Hepatocyte (in vitro differentiated cells): ENCODE measurements around the gene SLC20A1. TPM values are rescaled to one million over a fixed set of nuclear protein-coding genes. Genes with fewer than 3 reads are reported as not detected.

Experiments
- DNase-seq: peaks from one replicate; pipeline ENCODE4 v3.0.0-alpha.2; 2016; ENCODE audit warnings: low spot score
- H2AFZ ChIP-seq: fragments of 200-600 bp; sonication (generic); 2 replicates; pipeline ENCODE4 v1.6.0; 2016; ENCODE audit warnings: antibody characterized with exemption, mild to moderate bottlenecking
- H3K27ac ChIP-seq: fragments of 200-600 bp; sonication (generic); 2 replicates; pipeline ENCODE4 v1.5.1; 2016; ENCODE audit warnings: mild to moderate bottlenecking
- H3K27me3 ChIP-seq: fragments of 200-600 bp; sonication (generic); 2 replicates; pipeline ENCODE4 v1.6.1; 2016
- H3K36me3 ChIP-seq: fragments of 200-600 bp; sonication (generic); replicated peaks from 2 replicates; pipeline ENCODE4 v1.5.1; 2016; ENCODE audit warnings: low read depth; ENCODE audit not compliant: insufficient read depth
- H3K4me1 ChIP-seq: fragments of 200-600 bp; sonication (generic); 2 replicates; pipeline ENCODE4 v1.5.1; 2016; ENCODE audit warnings: mild to moderate bottlenecking, moderate library complexity; ENCODE audit not compliant: insufficient read depth
- H3K4me2 ChIP-seq: fragments of 200-600 bp; sonication (generic); 2 replicates; pipeline ENCODE4 v1.6.0; 2016
- H3K4me3 ChIP-seq: fragments of 200-600 bp; sonication (generic); 2 replicates; pipeline ENCODE4 v1.5.1; 2016; ENCODE audit warnings: mild to moderate bottlenecking
- H3K79me2 ChIP-seq: fragments of 200-600 bp; sonication (generic); 2 replicates; pipeline ENCODE4 v1.6.0; 2017; ENCODE audit warnings: mild to moderate bottlenecking
- H3K9me2 ChIP-seq: fragments of 200-600 bp; sonication (generic); replicated peaks from 2 replicates; pipeline ENCODE4 v1.6.0; 2017; ENCODE audit warnings: mild to moderate bottlenecking; ENCODE audit not compliant: insufficient read depth
- H3K9me3 ChIP-seq: fragments of 200-600 bp; sonication (generic); 2 replicates; pipeline ENCODE4 v1.5.1; 2016; ENCODE audit warnings: low read depth, mild to moderate bottlenecking
- H4K20me1 ChIP-seq: fragments of 200-600 bp; sonication (generic); 2 replicates; pipeline ENCODE4 v1.6.0; 2016; ENCODE audit warnings: mild to moderate bottlenecking; ENCODE audit not compliant: insufficient read depth, poor library complexity, severe bottlenecking
- EZH2 ChIP-seq: fragments of 200-600 bp; sonication (generic); IDR thresholded peaks from 2 replicates; pipeline ENCODE4 v1.6.1; 2016; ENCODE audit warnings: antibody characterized with exemption, mild to moderate bottlenecking, borderline replicate concordance
- EZH2phosphoT487 ChIP-seq: fragments of 200-600 bp; sonication (generic); IDR thresholded peaks from one replicate; pipeline ENCODE4 v1.6.1; 2018; ENCODE audit warnings: antibody characterized with exemption, mild to moderate bottlenecking, low read depth, moderate library complexity; ENCODE audit not compliant: unreplicated experiment, severe bottlenecking
- WGBS: methylation state at CpG from one replicate; pipeline ENCODE4 v1.1.6; 2016; ENCODE audit warnings: low lambda C conversion rate; ENCODE audit errors: missing lambda C conversion rate; 5-methylcytosine and 5-hydroxymethylcytosine counted together
- polyA plus RNA-seq: library from polyadenylated mRNA; unstranded; fragments of >200 nt; fragmentation: Nextera tagmentation; extraction: Ambion mirVana; gene quantifications from 2 replicates; pipeline ENCODE4 v1.2.1, GENCODE V29; 2016
- total RNA-seq: library from RNA; depleted of rRNA; stranded (reverse); fragments of >200 nt; gene quantifications from 2 replicates; pipeline ENCODE4 v1.2.3, GENCODE V29; 2014
- TF ChIP-seq, protein P1 (sequence below): fragments of 200-600 bp; sonication (generic); IDR thresholded peaks from 2 replicates; pipeline ENCODE4 v1.5.1; 2016; ENCODE audit warnings: antibody characterized with exemption, mild to moderate bottlenecking; ENCODE audit not compliant: poor library complexity

SLC20A1 gene
- total and polyA plus RNA-seq, 2 experiments from 2014 or later = 63.6 to 135 TPM

GRCh38 chr2:112708968-112709367, 63.2 kb downstream of the SLC20A1 start:
- Histone ChIP-seq H4K20me1 (no peaks in the 10 kb centered on the region), H3K79me2 (no peaks in the 10 kb centered on the region), H3K4me2 (no peak overlapping the region), H3K4me3 (no peak overlapping the region), H2AFZ (no peak overlapping the region), H3K27me3 (no peaks in the 10 kb centered on the region), H3K9me2 (no peaks in the 10 kb centered on the region), H3K9me3 (no peaks in the 10 kb centered on the region), H3K27ac (no peak overlapping the region), H3K4me1 (no peaks in the 10 kb centered on the region), H3K36me3 (no peaks in the 10 kb centered on the region)
- TF ChIP-seq EZH2phosphoT487 = no peak
- 56% methylated on average over 10 of the region's 10 CpGs for WGBS
- DNase-seq = no peak

DNA sequence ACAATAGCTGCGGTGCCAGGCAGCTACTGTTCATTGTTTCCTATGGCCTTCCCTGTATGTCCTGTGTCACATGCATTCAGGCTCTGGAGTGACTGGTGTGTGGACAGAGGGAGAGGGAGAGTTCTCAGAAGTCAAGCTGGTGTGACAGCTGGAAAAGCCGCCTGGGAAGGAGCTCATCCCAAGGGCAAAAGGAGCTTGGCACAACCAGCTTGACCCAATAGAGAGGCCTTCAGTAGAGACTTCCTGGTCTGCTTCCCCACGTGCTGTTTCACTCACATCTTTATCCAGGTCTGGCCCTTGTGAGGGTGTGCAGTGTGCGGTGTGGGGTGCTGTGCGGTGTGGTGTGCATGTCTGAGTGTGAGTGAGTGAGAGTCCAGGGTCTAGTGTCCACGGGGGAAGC, 64.0 kb downstream of the SLC20A1 start:
- H3K9me2 ChIP-seq = no peaks in the 10 kb centered on the region
- no peak overlapping the region for H2AFZ ChIP-seq
- TF ChIP-seq EZH2phosphoT487 = no peak
- no peak for TF ChIP-seq EZH2
- TF ChIP-seq, protein P1, sequence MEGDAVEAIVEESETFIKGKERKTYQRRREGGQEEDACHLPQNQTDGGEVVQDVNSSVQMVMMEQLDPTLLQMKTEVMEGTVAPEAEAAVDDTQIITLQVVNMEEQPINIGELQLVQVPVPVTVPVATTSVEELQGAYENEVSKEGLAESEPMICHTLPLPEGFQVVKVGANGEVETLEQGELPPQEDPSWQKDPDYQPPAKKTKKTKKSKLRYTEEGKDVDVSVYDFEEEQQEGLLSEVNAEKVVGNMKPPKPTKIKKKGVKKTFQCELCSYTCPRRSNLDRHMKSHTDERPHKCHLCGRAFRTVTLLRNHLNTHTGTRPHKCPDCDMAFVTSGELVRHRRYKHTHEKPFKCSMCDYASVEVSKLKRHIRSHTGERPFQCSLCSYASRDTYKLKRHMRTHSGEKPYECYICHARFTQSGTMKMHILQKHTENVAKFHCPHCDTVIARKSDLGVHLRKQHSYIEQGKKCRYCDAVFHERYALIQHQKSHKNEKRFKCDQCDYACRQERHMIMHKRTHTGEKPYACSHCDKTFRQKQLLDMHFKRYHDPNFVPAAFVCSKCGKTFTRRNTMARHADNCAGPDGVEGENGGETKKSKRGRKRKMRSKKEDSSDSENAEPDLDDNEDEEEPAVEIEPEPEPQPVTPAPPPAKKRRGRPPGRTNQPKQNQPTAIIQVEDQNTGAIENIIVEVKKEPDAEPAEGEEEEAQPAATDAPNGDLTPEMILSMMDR = no peak
- H3K36me3 ChIP-seq = no peaks in the 10 kb centered on the region
- H3K4me3 ChIP-seq = no peak overlapping the region
- H3K4me2 ChIP-seq = no peak overlapping the region
- H3K27me3 ChIP-seq = no peaks in the 10 kb centered on the region
- H3K27ac ChIP-seq = no peak overlapping the region
- no peaks in the 10 kb centered on the region for H3K79me2 ChIP-seq
- H3K4me1 ChIP-seq = no peaks in the 10 kb centered on the region
- H3K9me3 ChIP-seq = no peaks in the 10 kb centered on the region
- no peak for DNase-seq
- 94% methylated on average over 6 of the region's 6 CpGs for WGBS
- H4K20me1 ChIP-seq = no peaks in the 10 kb centered on the region

GRCh38 chr2:112710956-112711750, 65.4 kb downstream of the SLC20A1 start:
- no peak overlapping the region for H3K4me3 ChIP-seq
- no peaks in the 10 kb centered on the region for H3K79me2 ChIP-seq
- no peak overlapping the region for H2AFZ ChIP-seq
- H3K9me3 ChIP-seq = no peaks in the 10 kb centered on the region
- TF ChIP-seq, protein P1 = no peak
- TF ChIP-seq EZH2phosphoT487 = no peak
- no peak for TF ChIP-seq EZH2
- H3K4me2 ChIP-seq = no peak overlapping the region
- 86% methylated on average over 9 of the region's 9 CpGs for WGBS
- no peak for DNase-seq
- H3K9me2 ChIP-seq = no peaks in the 10 kb centered on the region
- no peaks in the 10 kb centered on the region for H3K36me3 ChIP-seq
- H3K27ac ChIP-seq = no peak overlapping the region
- H3K4me1 ChIP-seq = no peaks in the 10 kb centered on the region
- H3K27me3 ChIP-seq = no peaks in the 10 kb centered on the region
- no peaks in the 10 kb centered on the region for H4K20me1 ChIP-seq

- Histone ChIP-seq H4K20me1 (no peaks in the 10 kb centered on the region), H3K27ac (no peak overlapping the region), H3K4me2 (no peak overlapping the region), H3K4me3 (no peak overlapping the region), H3K4me1 (no peaks in the 10 kb centered on the region), H3K36me3 (no peaks in the 10 kb centered on the region), H3K79me2 (no peaks in the 10 kb centered on the region), H3K9me2 (no peaks in the 10 kb centered on the region), H2AFZ (no peak overlapping the region), H3K9me3 (no peaks in the 10 kb centered on the region), H3K27me3 (no peaks in the 10 kb centered on the region)
- TF ChIP-seq, protein P1 = no peak
- no peak for TF ChIP-seq EZH2
- no peak for TF ChIP-seq EZH2phosphoT487
- 92% methylated on average over 3 of the region's 3 CpGs for WGBS
- DNase-seq = no peak
Measured at GRCh38 chr2:112712465-112712864, 66.7 kb downstream of the SLC20A1 start.
